OCI-LY1 (cell line): ENCODE results near the gene KCNMB2.
A peak's percentile ranks its signal among the peaks of the same experiment; 100 is the strongest.

Source experiments
- H2AFZ ChIP-seq: fragments of 200-600 bp; sonication (generic), shearing (Covaris generic); 2 replicates; pipeline ENCODE4 v1.6.0; 2014; ENCODE audit warnings: antibody characterized with exemption, mild to moderate bottlenecking, low read length
- H3F3A ChIP-seq: fragments of 200-600 bp; sonication (generic), shearing (Covaris generic); 2 replicates; pipeline ENCODE4 v1.6.0; 2014; ENCODE audit warnings: mild to moderate bottlenecking, antibody characterized with exemption, low read length, moderate library complexity; ENCODE audit not compliant: insufficient read depth
- H3K27ac ChIP-seq: fragments of 200-600 bp; sonication (generic); 2 replicates; pipeline ENCODE4 v1.5.1; 2014; ENCODE audit warnings: low read length, mixed run types, mild to moderate bottlenecking, low read depth; ENCODE audit not compliant: poor library complexity, severe bottlenecking
- H3K27me3 ChIP-seq: fragments of 200-600 bp; sonication (generic); 2 replicates; pipeline ENCODE4 v1.6.0; 2014; ENCODE audit warnings: antibody characterized with exemption, mild to moderate bottlenecking, low read length, moderate library complexity; ENCODE audit not compliant: insufficient read depth
- H3K36me3 ChIP-seq: fragments of 200-600 bp; sonication (generic); 2 replicates; pipeline ENCODE4 v1.6.1; 2014; ENCODE audit warnings: mild to moderate bottlenecking, antibody characterized with exemption, low read length, moderate library complexity, mixed read lengths; ENCODE audit not compliant: insufficient read depth
- H3K4me1 ChIP-seq: fragments of 200-600 bp; sonication (generic); 2 replicates; pipeline ENCODE4 v1.5.1; 2014; ENCODE audit warnings: mild to moderate bottlenecking, low read length, moderate library complexity; ENCODE audit not compliant: insufficient read depth, severe bottlenecking
- H3K4me2 ChIP-seq: fragments of 200-600 bp; sonication (generic), shearing (Covaris generic); 2 replicates; pipeline ENCODE4 v1.6.1; 2014; ENCODE audit warnings: low read length
- H3K4me3 ChIP-seq: fragments of 200-600 bp; sonication (generic); 2 replicates; pipeline ENCODE4 v1.5.1; 2014; ENCODE audit warnings: low read length, low read depth, mild to moderate bottlenecking, mixed read lengths; ENCODE audit not compliant: poor library complexity, severe bottlenecking
- H3K79me2 ChIP-seq: fragments of 200-600 bp; shearing (Covaris generic); 2 replicates; pipeline ENCODE4 v1.6.1; 2016; ENCODE audit warnings: mixed run types, low read length, mixed read lengths; ENCODE audit not compliant: insufficient read depth
- H3K9ac ChIP-seq: fragments of 200-600 bp; sonication (generic), shearing (Covaris generic); 2 replicates; pipeline ENCODE4 v1.6.1; 2014; ENCODE audit warnings: mild to moderate bottlenecking, low read length, mixed read lengths
- H3K9me2 ChIP-seq: fragments of 200-600 bp; sonication (generic), shearing (Covaris generic); 2 replicates; pipeline ENCODE4 v1.6.1; 2014; ENCODE audit warnings: low read depth, mild to moderate bottlenecking, low read length, mixed read lengths
- H3K9me3 ChIP-seq: fragments of 200-600 bp; shearing (Covaris generic); 2 replicates; pipeline ENCODE4 v1.6.1; 2014; ENCODE audit warnings: low read length, mixed read lengths
- H4K20me1 ChIP-seq: fragments of 200-600 bp; sonication (generic), shearing (Covaris generic); 2 replicates; pipeline ENCODE4 v1.6.0; 2016; ENCODE audit warnings: mild to moderate bottlenecking, low read length; ENCODE audit not compliant: insufficient read depth
- CTCF ChIP-seq: fragments of 200-600 bp; sonication (generic), shearing (Covaris generic); IDR thresholded peaks from 2 replicates; pipeline ENCODE4 v1.5.1; 2017; ENCODE audit warnings: mild to moderate bottlenecking, antibody characterized with exemption, low read length, moderate library complexity, mixed read lengths
- EZH2 ChIP-seq: fragments of 200-600 bp; sonication (generic), shearing (Covaris generic); IDR thresholded peaks from 2 replicates; pipeline ENCODE4 v1.8.0; 2017; ENCODE audit warnings: borderline replicate concordance, mixed run types, mild to moderate bottlenecking, antibody characterized with exemption, low read length, moderate library complexity, mixed read lengths

Gene KCNMB2

GRCh38 chr3:178518660-178519396 lies 17.4 kb upstream of the KCNMB2 start:
- Histone ChIP-seq H3K4me1 (peaks cover 25% of the 10 kb centered on the region), H2AFZ (no peak overlapping the region), H3K9ac (no peak overlapping the region), H3K9me3 (no peaks in the 10 kb centered on the region), H4K20me1 (no peaks in the 10 kb centered on the region), H3K27ac (peak overlapping the region; percentile 4), H3K27me3 (no peaks in the 10 kb centered on the region), H3F3A (no peaks in the 10 kb centered on the region), H3K4me2 (no peak overlapping the region), H3K79me2 (no peaks in the 10 kb centered on the region), H3K9me2 (no peaks in the 10 kb centered on the region), H3K4me3 (no peak overlapping the region), H3K36me3 (no peaks in the 10 kb centered on the region)
- no peak for TF ChIP-seq EZH2
- TF ChIP-seq CTCF, result no peak

- Histone ChIP-seq H4K20me1 (no peaks in the 10 kb centered on the region), H3F3A (no peaks in the 10 kb centered on the region), H3K4me2 (no peak overlapping the region), H3K4me3 (no peak overlapping the region), H3K4me1 (peaks cover 22% of the 10 kb centered on the region), H3K9me3 (no peaks in the 10 kb centered on the region), H2AFZ (no peak overlapping the region), H3K27me3 (no peaks in the 10 kb centered on the region), H3K79me2 (no peaks in the 10 kb centered on the region), H3K9me2 (no peaks in the 10 kb centered on the region), H3K27ac (no peak overlapping the region), H3K9ac (no peak overlapping the region), H3K36me3 (no peaks in the 10 kb centered on the region)
- TF ChIP-seq CTCF, result no peak
- no peak for TF ChIP-seq EZH2
These were observed 16.5 kb upstream of the KCNMB2 start for GRCh38 chr3:178519701-178520100.

- Histone ChIP-seq H3F3A (no peaks in the 10 kb centered on the region), H3K79me2 (no peaks in the 10 kb centered on the region), H3K9ac (no peak overlapping the region), H3K9me2 (no peaks in the 10 kb centered on the region), H3K36me3 (no peaks in the 10 kb centered on the region), H3K27me3 (no peaks in the 10 kb centered on the region), H3K4me2 (no peak overlapping the region), H3K4me1 (peaks cover 16% of the 10 kb centered on the region), H4K20me1 (no peaks in the 10 kb centered on the region), H3K9me3 (no peaks in the 10 kb centered on the region), H3K27ac (no peak overlapping the region), H2AFZ (no peak overlapping the region), H3K4me3 (no peak overlapping the region)
- TF ChIP-seq CTCF (no peak), EZH2 (no peak)
These were observed 15.8 kb upstream of the KCNMB2 start for GRCh38 chr3:178520451-178520850.
